GM12874 (cell line): Measurements from ENCODE around the gene SBDS.

ENCODE experiments used
- TF ChIP-seq, protein P1 (sequence below): IDR thresholded peaks from 2 replicates; pipeline ENCODE4 v1.5.1; 2011; ENCODE audit warnings: low read depth, mild to moderate bottlenecking, control low read depth, low read length, moderate library complexity; ENCODE audit not compliant: insufficient read depth

SBDS gene

DNA sequence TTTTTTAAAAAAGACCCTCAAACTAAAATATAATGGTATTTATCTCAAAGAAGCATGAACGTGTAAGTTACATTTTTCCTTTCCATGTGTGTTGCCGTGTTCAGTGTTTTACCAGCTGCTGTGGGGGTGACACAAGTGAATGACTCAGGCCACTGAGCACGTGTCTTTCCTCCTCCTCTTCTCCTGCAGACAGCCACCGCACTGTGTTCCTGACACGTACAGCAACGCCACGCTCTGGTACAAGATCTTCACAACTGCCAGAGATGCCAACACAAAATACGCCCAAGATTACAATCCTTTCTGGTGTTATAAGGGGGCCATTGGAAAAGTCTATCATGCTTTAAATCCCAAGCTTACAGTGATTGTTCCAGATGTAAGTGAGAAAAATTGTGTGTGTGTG is 44.6 kb downstream of the SBDS start:
- TF ChIP-seq, protein P1, sequence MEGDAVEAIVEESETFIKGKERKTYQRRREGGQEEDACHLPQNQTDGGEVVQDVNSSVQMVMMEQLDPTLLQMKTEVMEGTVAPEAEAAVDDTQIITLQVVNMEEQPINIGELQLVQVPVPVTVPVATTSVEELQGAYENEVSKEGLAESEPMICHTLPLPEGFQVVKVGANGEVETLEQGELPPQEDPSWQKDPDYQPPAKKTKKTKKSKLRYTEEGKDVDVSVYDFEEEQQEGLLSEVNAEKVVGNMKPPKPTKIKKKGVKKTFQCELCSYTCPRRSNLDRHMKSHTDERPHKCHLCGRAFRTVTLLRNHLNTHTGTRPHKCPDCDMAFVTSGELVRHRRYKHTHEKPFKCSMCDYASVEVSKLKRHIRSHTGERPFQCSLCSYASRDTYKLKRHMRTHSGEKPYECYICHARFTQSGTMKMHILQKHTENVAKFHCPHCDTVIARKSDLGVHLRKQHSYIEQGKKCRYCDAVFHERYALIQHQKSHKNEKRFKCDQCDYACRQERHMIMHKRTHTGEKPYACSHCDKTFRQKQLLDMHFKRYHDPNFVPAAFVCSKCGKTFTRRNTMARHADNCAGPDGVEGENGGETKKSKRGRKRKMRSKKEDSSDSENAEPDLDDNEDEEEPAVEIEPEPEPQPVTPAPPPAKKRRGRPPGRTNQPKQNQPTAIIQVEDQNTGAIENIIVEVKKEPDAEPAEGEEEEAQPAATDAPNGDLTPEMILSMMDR = no peak

DNA sequence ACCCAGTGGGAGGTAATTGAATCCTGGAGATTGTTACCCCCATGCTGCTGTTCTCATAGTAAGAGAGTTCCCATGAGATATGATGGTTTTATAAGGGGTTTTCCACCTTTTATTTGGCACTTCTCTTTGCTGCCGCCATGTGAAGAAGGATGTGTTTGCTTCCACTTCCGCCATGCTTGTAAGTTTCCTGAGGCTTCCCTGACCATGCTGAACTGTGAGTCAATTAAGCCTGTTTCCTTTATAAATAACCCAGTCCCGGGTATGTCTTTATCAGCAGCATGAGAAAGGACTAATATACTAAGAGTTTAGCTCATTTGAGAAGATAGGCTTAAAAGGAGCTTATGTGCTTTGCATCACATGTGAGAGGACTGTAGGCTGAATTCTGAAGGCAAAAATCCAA is 45.1 kb downstream of the SBDS start:
- TF ChIP-seq, protein P1 = no peak

DNA sequence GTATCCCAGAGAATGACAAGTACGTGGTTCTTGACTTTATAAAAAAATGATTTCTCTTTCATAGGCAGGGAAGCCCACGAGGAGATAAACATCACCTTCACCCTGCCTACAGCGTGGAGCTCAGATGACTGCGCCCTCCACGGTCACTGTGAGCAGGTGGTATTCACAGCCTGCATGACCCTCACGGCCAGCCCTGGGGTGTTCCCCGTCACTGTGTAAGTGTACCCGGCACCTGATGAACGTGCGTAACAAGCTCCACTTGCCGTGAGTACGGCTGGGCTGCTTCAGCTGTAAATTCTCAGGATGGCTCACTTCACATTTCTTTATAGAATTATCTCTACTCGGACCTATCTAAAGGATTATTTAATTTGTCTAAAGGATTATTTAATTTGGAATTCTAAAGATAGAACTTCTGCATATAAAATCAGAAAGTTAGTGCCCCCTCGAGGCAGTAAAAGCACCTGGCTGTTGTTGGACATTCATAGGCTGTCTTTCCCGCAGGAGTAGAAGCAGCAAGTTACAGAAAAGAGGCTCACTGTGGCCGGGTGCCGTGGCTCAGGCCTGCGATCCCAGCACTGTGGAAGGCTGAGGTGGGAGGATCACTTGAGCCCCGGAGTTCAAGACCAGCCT is 46.8 kb downstream of the SBDS start:
- TF ChIP-seq, protein P1 = no peak

DNA sequence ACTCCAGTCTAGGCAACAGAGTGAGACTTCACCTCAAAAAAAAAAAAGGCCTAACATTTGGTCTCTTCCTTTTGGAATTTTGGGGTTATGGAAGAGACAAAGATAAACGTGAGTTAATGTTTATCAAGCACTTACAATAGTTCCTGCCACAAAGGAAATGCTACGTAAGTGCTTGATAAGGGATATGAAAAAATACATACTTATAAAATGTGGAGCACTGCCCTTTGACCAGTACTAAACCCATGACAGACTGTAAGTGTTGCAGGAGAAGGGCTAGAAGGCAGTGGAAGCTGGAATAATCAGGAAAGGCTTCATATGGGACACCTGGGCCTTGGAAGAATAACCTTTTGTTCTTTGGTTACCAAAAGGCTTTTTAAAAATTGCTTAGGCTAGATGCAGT is 48.8 kb downstream of the SBDS start:
- TF ChIP-seq, protein P1 = no peak

DNA sequence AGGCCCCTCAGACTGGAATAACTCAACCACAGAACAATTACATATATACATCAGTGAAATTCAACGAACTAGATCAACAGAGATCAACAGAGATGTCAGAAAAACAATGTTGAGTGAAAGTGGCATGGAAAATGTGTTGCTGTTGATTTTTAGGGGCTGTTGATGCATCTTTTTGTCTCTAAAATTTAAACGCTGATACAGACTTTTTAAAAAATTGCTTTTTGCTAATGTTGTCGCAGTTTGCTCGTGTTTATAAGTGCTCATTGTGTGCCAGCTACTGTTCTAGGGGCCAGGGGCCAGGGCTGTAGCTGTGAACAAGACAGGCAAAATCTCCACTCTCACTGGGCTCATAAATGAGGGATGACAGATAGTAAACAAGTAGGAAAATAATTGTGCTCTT is 56.1 kb downstream of the SBDS start:
- TF ChIP-seq, protein P1 = no peak

DNA sequence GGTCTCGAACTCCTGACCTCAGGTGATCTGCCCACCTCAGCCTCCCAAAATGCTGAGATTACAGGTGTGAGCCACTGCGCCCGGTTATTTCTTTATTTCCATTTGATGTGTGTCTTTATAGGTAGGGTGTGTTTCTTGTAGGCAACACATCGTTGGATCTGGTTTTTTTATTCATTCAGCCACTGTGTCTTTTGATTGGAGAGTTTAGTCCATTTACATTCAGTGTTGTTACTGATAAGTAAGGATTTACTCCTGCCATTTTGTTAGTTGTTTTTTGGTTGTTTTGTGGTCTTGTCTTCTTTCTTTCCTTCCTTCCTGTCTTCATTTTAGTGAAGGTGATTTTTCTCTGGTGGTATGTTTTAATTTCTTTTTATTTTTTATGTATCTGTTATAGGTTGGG is 57.4 kb downstream of the SBDS start:
- TF ChIP-seq, protein P1 = no peak
